ACHN (cell line): ENCODE results near the gene FIGNL2.
A peak's percentile ranks its signal among the peaks of the same experiment; 100 is the strongest.

ENCODE experiments used
- DNase-seq: peaks from one replicate; pipeline ENCODE4 v3.0.0-alpha.2; 2015
- in situ Hi-C: cut with HindIII; loops from 2 replicates; pipeline ENCODE4 v1.10.0; 2017; ENCODE audit warnings: low sequenced_read_pairs, low pct_ligation_motif_present, low pct_unique_long_range_greater_than_20kb

FIGNL2 gene

DNA sequence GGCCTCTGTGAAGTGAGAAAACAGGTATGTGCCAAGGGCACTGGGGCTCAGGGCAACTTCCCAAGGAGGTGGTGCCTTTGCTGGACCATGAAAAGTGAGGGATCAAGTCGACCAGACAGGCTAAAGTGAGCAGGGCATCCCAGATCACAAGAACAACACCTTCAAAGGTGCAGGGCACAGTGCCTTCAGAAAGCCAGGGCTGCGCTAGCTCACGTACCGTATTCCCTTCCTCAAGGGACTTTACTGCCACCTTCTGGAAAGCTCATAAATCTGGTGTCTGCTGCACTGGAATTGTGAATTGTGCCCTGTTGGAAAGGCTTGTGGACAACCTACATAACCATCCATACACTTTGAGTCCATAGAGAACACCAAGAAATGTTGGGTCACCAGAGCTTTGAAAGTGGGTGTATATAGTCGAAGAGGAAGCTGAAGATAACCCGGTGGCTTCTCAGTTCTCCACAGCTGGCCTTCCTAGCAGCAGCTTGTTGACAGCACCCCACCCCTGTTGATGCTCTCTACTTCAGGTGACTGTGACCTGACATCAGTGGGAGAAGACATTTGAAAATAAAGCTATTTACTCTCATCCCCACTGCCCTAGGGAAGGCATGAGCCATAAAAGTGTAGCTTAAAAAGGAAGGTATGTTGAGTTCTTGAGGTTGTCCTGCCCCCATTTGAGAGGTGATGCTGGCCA is 24.5 kb downstream of the FIGNL2 start:
- in situ Hi-C loops = no loop called here
- DNase-seq = peak; percentile 79

DNA sequence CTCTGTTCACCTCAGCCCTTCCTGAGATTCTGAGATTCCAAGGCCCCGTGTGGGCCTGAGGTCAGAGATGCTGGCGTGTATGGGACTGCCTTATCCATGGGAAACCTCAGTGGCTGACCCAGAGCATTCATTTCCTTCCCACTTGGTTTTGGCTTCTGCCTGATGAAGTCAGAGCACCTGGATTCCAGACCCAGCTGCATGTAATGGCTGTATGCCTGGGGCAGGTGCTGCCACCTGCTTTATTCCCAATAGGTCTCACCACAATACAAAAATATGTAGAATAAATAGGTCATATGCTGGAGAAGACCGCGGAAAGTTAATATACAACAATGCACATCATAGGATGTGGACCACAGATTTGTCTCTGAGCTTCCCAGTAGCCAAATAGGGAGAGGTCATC is 25.6 kb downstream of the FIGNL2 start:
- in situ Hi-C loops = no loop called here
- peak; percentile 22 for DNase-seq

DNA sequence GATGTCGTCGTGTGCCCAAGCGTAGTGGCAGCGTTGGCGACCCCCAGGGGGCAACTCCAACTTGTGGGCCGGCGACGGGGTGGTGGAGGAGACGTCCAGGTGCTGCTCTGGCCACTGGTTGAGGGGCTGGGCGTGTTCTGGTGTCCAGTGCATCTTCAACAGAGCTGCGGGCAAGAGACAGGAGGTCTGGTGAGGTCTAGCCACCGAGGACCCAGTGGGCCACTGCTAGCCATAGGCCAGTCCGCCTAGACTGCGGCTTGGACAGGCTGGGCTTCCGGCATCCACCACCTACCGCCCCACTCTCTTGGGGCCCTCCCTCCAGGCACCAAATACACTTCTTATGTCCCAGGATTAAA is 26.3 kb downstream of the FIGNL2 start:
- no peak for DNase-seq
- in situ Hi-C loops = no loop called here

DNA sequence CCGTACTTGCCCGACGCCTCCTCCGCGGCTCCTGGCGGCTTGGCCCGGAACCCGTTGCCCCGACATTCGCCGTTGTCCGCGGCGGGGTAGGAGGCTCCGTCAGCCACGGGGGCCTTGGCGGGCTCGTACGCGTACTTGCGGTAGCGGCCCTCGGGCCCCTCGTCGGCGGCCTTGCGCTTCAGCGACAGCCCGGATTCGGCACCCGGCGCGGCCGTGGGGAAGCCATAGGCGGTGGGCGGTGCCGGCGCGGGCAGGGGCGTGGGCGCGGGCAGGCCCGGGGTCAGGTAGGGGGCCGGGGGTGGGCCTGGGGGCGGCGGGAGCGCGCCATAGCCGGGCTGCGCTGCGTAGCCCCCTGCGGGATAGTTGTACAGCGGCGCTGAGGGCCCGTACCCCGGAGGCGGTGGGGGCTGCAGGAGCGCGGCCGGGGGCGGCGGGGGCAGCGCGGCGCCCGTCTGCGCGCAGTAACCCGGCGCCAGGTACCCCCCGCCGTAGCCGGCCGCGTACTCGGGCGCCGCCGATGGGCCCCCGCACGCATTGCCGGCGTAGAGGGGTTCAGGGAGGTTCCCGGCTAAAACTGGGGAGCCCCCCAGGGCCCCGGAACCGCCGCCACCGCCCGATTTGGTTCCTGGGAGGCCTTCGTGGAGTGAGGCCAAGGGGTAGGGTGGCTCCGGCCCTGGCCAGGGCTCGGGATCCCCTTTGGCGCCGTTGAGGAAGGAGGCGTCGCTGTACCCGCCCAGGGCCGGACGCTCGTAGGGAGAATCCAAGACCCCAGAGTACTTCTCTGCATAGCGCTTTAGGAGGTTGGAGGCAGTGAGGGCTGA is 26.9 kb downstream of the FIGNL2 start:
- DNase-seq = no peak

DNA sequence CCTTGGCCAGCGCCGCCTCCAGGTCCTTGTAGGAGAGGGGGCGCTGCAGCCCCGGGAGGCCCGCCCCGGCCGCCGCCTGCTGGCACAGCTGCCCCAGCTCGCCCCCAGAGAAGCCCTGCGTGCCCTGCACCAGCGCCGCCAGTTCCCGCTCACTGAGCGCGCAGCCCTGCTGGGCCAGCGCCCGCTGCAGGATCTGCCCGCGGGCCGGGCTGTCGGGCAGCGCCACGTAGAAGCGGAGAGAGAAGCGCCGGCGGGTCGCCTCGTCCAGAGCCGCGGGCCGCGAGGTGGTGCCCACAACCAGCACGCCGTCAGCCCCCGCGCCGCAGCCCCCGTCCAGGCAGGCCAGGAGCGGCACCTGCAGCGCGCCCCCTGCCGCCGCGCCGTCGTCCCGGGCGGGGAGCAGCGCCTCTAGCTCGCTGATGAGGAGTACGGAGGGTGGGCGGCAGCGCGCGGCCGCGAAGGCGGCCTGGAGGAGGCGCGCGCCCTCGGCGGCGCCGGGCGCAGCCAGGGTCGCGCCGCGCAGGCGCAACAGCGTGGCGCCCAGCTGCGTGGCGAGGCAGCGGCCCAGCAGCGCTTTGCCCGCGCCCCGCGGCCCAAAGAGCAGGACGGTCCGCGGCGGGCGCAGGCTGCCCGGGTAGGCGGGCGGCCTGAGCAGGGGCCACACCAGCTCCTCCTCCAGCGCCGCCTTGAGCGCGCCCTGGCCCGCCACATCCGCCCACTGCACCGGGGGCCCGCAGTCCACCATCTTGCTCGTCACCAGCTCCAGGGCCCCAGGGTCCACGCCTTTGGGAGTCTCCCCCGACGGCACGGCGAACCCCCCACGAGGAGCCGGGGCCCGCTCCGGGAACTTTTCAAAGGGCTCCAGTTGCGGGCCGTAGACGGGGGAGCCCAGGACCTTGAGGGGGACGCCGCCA is 27.7 kb downstream of the FIGNL2 start:
- DNase-seq = no peak
- in situ Hi-C loops = no loop called here

More for the DNA sequence above, 26.9 kb downstream of the FIGNL2 start:
- in situ Hi-C loops = no loop called here

DNA sequence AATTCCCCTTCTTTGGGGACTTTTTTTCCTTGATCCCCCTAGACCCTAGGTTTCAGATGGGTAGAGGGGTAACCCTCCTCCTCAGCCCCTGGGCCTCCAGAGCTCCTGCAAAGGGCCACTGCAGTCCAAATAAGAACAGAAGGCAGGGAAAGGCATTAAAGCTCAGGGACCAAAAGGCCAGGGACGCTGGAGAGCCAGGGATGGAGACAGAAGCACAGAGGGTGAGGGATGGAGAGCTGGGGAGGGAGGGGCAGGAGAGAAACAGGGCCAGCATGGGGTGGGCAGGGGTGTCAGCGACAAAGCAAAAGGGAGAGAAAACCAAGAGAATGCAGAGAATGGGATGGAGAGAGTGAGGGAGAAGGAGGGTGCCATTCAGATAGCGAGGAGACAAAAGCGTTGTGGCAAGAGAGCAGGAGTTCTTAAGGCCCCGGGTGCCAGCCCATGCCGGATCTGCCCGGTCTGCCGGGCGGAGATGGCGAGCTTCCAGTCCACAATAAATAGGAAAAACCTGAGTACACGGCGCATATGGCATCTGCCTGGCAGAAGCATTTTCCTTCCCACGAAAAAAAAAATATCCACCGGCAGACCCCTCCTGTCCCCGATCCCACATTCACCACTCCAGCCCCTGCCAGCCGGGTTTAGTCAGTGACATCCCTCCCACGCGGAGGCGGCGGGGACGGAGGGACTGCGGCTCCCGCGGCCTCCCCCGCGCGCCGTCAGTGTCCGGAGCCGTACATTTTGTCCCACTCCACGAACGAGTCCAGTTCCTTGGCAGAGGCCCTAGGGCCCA is 28.6 kb downstream of the FIGNL2 start:
- in situ Hi-C loops = no loop called here
- no peak for DNase-seq

DNA sequence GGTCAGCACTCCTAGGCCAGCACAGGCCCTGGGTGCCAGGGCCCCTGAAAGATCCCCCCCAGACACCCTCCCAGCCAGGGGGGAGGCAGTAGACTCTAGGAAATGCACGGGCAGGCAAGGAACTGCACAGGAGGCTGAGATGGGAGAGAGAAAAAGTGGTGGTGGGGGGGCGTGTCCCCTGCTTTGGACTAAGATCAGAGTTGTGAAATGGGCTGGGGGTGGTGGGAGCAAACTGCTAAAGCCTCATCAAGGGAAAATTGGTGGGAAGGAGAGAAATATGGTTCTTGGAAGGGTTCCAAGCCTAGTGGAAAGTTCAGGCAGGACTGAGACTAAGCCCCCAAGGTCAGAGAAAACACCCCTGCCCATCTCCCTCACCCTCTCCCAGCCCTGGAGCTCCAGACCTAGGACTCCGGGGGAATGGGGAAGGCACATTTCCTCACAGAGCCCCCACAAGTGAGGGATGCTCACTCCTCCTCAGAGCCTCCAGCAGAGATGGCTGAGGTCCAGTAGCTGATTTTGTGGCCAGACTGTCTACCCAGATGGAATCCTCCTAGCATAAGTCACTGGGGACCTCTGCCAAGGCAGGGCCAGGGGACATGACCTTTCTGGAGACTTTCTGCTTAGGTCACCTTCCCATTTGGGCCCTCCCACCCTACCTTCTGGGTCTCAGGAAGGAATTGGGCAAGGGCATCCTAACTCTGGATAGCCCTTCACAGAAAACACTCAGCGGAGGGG is 29.8 kb downstream of the FIGNL2 start:
- peak; percentile 75 for DNase-seq

DNA sequence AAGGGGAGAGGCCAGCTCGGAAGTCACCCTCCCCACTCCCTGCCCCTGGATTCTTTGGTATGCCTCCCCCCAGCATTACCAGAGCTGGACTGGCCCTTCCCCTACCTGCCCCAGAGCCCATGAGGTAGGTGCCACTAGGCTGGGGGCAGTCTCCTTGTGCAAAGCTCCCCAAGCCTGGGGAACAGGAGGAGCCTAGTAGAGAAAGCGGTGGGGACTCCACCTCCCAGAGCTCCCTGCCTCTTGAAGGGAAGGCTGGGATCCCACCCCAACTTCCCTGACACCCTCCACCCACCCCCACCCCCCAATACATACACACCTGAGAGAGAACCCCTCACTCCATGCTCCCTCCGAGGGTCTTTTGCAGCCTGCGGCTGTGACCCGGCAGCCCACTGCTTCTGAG is 30.4 kb downstream of the FIGNL2 start:
- in situ Hi-C loops = no loop called here

More for the DNA sequence above, 29.8 kb downstream of the FIGNL2 start:
- in situ Hi-C loops = no loop called here

DNA sequence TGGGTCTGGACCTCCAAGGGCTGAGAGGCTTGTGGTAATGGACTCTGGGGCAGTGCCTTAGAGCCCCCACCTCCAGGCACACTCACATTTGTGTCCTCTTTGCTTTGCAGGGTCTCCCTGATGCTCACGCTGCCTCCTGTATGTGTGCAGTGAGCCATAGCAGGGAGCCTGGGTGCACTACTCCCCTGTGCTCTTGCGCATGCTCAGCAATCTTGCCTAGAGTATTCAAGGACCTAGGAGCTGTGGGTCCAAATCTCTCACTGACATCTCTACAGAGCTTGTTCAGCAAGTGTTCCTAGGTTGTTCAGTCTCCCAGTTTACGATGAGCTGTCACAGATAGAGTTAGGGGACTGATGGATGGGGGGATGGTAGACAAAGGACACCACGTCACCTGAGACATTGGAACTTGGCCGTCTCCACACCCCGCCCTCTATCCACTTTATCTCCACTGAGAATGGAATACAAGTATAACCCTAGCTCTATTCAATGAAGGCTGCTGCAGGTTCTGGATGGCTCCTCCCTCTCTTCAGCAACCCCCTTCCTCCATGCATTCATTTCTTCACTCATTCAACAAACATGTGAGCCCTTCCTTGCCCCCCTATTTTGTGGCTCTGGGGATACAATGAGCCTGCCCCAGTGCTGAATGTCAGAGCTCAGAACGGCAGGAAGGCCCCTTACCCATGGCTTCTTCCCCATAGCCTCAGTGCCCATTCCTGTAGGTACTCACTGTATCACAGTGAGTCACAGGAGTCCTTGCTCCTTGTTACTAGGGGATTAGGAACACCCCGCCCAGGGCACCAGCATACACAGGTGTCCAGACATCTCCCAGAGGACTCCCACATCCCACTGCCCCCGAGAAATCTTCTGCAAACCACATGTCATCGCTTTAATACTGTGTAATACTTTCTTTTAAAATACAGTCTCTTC is 31.2 kb downstream of the FIGNL2 start:
- DNase-seq = no peak

More for the DNA sequence above, 30.4 kb downstream of the FIGNL2 start:
- DNase-seq = no peak

DNA sequence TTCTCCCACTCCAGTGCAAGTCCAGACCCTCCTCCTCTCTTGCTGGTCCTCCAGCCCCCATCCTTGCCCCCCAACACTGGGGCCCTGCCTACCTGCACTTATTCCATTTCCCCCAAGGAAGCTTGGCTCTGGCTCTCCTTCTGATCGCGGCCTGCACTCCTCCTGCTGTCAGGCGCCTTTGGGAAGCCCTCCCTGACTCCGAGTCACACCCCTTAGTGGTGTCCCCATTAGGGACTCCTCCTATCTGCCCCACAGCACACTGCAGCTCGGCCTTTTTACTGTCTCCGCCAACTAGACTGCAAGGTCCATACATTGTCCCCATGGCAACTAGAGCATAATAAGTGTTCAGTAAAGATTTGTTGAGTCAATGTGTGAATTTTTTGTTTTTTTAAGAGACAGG is 32.9 kb downstream of the FIGNL2 start:
- in situ Hi-C loops = no loop called here
- no peak for DNase-seq

More for the DNA sequence above, 31.2 kb downstream of the FIGNL2 start:
- in situ Hi-C loops = no loop called here

DNA sequence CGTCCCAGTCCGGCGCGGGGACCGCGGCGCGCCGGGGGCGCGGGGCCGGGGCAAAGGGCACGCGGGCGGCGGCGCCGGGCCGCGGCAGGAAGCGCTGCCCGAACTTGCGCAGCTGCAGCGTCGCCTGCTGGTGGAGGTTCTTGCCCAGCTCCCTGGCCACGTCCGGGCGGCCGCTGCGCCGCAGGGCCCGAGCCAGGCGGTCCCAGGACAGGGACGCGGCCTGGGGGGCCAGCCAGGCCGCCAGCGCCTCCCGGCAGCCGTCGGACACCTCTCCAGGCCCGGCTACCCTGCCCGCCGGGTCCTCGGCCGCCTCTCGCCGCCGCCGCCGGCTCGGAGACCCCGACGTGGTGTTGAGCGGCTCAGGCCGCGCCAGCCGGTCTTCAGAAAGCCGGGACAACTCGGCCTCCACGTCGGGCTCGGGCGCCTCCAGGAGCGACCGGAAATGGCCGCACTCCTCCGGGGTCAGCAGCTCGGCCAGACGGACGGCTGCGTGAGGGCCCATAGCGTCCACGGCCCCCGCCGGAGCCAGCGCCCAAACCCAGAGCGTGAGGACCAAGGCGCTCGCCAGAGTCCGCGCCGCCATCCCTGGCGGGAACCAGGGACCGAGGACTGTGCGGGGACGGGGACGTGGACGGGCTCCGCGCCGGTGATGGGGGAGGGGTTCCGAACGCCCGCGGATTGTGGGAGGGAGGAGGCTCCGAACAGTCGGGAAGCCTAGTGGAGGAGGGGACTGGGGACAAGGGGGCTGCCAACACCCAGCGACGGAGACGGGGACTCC is 34.0 kb downstream of the FIGNL2 start:
- in situ Hi-C loops = no loop called here
- peak; percentile 85 for DNase-seq

DNA sequence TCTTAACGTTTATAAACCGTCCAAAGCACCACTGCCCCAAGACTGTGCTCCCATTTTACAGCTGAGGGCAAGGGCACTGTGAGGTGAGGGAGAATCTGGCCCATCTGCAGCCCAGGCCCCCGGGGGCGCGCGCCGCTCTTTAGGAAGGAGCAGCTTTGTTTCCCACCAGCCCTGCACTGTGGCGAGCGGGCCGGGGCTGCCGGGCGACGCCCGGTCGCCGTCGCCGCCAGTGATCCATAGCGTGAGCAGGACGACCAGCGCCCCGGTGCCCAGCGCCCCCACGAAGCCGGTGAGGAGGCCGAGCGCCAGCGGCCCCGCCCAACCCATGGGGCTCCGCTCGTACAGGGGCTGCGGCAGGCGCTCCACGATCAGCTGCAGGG is 34.6 kb downstream of the FIGNL2 start:
- in situ Hi-C loops = no loop called here

DNA sequence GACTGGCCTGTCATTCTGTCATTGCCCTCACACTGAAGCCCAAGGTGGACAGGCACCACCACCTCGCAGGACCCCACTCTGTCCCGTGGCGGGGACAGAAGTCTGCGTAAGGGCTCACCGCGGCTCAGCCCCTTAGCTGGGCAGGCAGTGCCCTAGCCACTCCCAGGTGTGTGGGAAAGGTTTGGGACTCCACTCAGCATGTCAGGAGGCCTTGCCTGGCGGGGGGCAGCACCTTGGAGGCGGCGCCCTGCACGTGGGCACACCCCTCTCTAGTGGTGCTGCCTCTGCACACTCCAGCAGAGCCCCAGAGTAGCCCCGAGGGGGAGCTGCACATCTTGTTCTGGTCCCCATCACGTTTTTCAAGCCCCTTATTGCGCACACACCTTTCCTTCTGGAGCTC is 35.6 kb downstream of the FIGNL2 start:
- in situ Hi-C loops = no loop called here
- no peak for DNase-seq

More for the DNA sequence above, 34.6 kb downstream of the FIGNL2 start:
- DNase-seq = no peak

DNA sequence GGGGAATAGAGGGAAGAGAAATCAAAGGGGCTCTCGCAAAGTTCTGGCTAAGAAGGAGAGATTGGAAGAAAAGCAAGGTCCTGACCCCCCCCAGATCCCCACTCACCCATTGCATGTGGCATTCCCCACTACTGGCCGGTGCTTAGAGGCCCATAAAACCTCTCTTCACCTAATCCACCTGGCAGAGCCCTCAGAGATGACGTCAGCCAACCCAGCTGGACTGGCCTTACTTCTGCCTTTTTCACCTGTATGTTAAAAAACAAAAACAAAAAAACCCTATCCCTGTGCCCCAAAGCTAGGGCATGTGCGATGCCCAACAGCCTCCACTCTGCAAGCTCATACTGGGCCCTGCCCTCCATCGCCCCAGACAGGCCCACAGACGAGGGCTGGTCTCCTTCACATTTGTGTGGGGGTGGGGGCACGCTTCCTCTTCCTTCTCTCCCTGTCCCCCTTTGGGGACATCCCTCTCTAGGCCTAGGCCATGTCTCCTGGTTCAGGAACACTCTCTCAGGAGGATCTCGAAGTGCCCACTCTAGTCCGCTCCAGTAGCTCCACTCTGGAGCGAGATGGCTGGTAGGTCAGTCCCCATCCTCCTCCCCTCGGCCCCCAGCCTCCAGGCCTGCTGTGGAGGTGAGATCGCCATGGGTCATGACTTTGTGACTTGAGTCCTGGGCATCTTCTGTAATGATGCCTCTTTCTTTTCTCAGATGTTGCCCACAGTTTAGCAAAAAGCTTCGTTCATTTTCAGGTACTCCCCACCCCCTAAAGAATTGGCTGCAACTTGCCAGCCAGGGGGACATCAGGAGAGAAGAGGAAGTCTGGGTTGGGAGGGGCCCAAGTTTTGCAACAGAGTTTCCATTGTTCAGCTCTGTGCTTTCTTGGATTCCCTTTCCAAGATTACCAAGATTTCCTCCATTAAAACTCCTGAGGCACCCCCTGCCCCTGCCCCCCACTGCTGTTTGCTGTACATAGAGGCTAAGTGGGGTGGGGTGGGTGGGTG is 37.0 kb downstream of the FIGNL2 start:
- in situ Hi-C loops = no loop called here
- DNase-seq = no peak

DNA sequence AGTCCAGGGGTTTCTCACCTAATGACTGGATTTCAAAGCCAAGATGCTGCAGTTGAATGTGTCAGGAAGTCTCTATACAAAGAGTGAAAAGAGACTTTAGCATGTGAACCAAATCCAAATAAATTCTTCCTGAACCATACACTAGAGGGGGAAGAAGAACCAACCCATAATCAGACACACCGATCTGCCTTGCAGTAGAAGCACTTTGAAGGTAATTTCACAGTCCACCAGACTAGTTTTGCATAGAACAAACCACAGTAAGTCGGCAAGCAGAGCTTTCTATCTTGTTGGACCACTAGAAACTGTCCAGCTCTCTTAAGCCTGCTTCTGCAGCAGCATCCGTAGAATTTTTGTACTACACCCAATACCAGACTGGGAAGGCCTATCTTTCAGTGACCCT is 39.3 kb downstream of the FIGNL2 start:
- in situ Hi-C loops = no loop called here
- DNase-seq = no peak
